Measurements from ENCODE around the gene NEMP2. TPM values are rescaled to one million over a fixed set of nuclear protein-coding genes. Genes with fewer than 3 reads are reported as not detected.

The NEMP2 gene
- total and polyA plus RNA-seq, 2 of the 4 experiments (the other 2 are of a cell fraction), result 1.1 to 1.3 TPM

- Histone ChIP-seq H3K23ac (ENCODE audit: low read depth, low read length) (no peak overlapping the region), H2AK5ac (ENCODE audit: low read depth, low read length) (no peak overlapping the region), H4K20me1 (ENCODE audit: insufficient read depth, low read length) (no peaks in the 10 kb centered on the region), H2AK9ac (replicated peaks; ENCODE audit: low read depth, low read length, poor library complexity) (no peak overlapping the region), H3K4ac (ENCODE audit: low read depth, low read length) (no peak overlapping the region), H2AFZ (replicated peaks; ENCODE audit: low read length, poor library complexity) (peak overlapping the region; percentile 49), H4K91ac (ENCODE audit: insufficient read depth, low read depth, low read length) (no peak overlapping the region), H2BK15ac (ENCODE audit: low read depth, low read length) (no peak overlapping the region), H3K9me1 (ENCODE audit: insufficient read depth, low read length) (no peaks in the 10 kb centered on the region), H3K4me3 (ENCODE audit: insufficient read depth, low read depth, low read length) (no peak overlapping the region), H2BK120ac (ENCODE audit: low read depth, low read length) (no peak overlapping the region), H3K14ac (replicated peaks; ENCODE audit: low read depth, low read length) (no peak overlapping the region), H3K4me1 (ENCODE audit: control insufficient read depth, insufficient read depth, low read length) (no peaks in the 10 kb centered on the region), H4K8ac (ENCODE audit: low read depth in 2 of 2, low read length in 2 of 2) (no peak overlapping the region), H4K5ac (ENCODE audit: low read depth, low read length) (no peak overlapping the region), H3K9me3 (ENCODE audit: control insufficient read depth, insufficient read depth, low read length) (no peaks in the 10 kb centered on the region), H3K4me2 (ENCODE audit: low read depth, low read length) (no peak overlapping the region), H3K56ac (ENCODE audit: extremely low read depth, insufficient read depth, low read length) (no peak overlapping the region), H2BK5ac (ENCODE audit: low read depth, low read length, poor library complexity, severe bottlenecking) (no peak overlapping the region), H3K9ac (ENCODE audit: low read depth, low read length) (no peak overlapping the region), H2BK20ac (ENCODE audit: low read depth, low read length) (no peak overlapping the region), H3K18ac (ENCODE audit: low read depth, low read length) (no peak overlapping the region), H3K27ac (ENCODE audit: insufficient read depth, low read length) (no peak overlapping the region), H3K79me1 (ENCODE audit: low read depth in 1 of 2, low read length in 2 of 2) (no peaks in the 10 kb centered on the region), H3K27me3 (ENCODE audit: control insufficient read depth, insufficient read depth, low read length) (peaks cover 3% of the 10 kb centered on the region; the same call in 1 of the 2 replicates), H3K36me3 (ENCODE audit: control insufficient read depth, insufficient read depth, low read length) (no peaks in the 10 kb centered on the region)
- ChIA-PET CTCF (no interaction called here), POLR2A (ENCODE audit: unreplicated experiment) (no interaction called here)
- no TSS peak for BruUV-seq (replicated peaks)
- TF ChIP-seq SMC3 (IDR thresholded peaks at IDR 0.05; ENCODE audit: low read depth, low read length) (no peak), FOS (IDR thresholded peaks at IDR 0.05; ENCODE audit: low read depth, low read length) (no peak), CEBPB (IDR thresholded peaks at IDR 0.05; ENCODE audit: low read depth, low read length) (no peak), MAZ (IDR thresholded peaks at IDR 0.05; ENCODE audit: borderline replicate concordance, low read depth, low read length) (no peak), MAFK (IDR thresholded peaks at IDR 0.05; ENCODE audit: low read depth, low read length) (no peak), POLR2A (IDR thresholded peaks at IDR 0.05; ENCODE audit: low read depth, low read length) (no peak), RAD21 (IDR thresholded peaks at IDR 0.05; ENCODE audit: low read length) (no peak), RCOR1 (IDR thresholded peaks at IDR 0.05; ENCODE audit: insufficient replicate concordance, low read length) (no peak), BHLHE40 (IDR thresholded peaks at IDR 0.05; ENCODE audit: low read depth, low read length) (no peak), RFX5 (IDR thresholded peaks at IDR 0.05; ENCODE audit: low read depth, low read length) (no peak), MXI1 (IDR thresholded peaks at IDR 0.05; ENCODE audit: borderline replicate concordance, low read depth, low read length) (no peak), USF2 (IDR thresholded peaks at IDR 0.05; ENCODE audit: low read depth, low read length) (no peak), ELK1 (IDR thresholded peaks at IDR 0.05; ENCODE audit: borderline replicate concordance, low read depth, low read length) (no peak), CHD1 (IDR thresholded peaks at IDR 0.05; ENCODE audit: low read depth, low read length) (no peak), NFE2L2 (IDR thresholded peaks at IDR 0.05; ENCODE audit: low read depth, low read length) (no peak)
- intact Hi-C loops (cut with micrococcal nuclease) (no loop called here), dilution Hi-C loops (cut with HindIII; ENCODE audit: low sequenced_read_pairs, unreplicated experiment) (no loop called here), in situ Hi-C loops (cut with MboI; ENCODE audit: low sequenced_read_pairs) (no loop called here)
- DNase-seq (no peak), ATAC-seq (ENCODE audit: low read depth) (no peak)
- no CpG with 5 or more reads among the region's 2 CpGs for WGBS, 2 experiments (ENCODE audit: extremely low coverage in 2 of 2, insufficient read length in 1 of 2)
Measured at GRCh38 chr2:190562121-190562520, 27.6 kb upstream of the NEMP2 start.
